HL-60 (cell line): ENCODE results near the gene COL16A1.

ENCODE experiments used
- DNase-seq, 2 experiments: peaks; one replicate each; pipeline ENCODE4 v3.0.0-alpha.2; 2010 to 2020; ENCODE audit warnings: low read depth in 1 of 2, low spot score in 1 of 2
- H3K27ac ChIP-seq: fragments of 250-450 bp; sonication (Bioruptor Pico); replicated peaks from 2 replicates; pipeline ENCODE4 v1.5.1; 2020; ENCODE audit warnings: mild to moderate bottlenecking, moderate library complexity
- H3K27me3 ChIP-seq: fragments of 250-450 bp; sonication (Bioruptor Pico); 2 replicates; pipeline ENCODE4 v1.5.1; 2021; ENCODE audit warnings: mild to moderate bottlenecking, moderate library complexity; ENCODE audit not compliant: insufficient read depth, poor library complexity, severe bottlenecking
- H3K4me3 ChIP-seq: replicated peaks from 2 replicates; pipeline ENCODE4 v1.5.1; 2011; ENCODE audit warnings: mild to moderate bottlenecking, control low read depth, low read length; ENCODE audit not compliant: insufficient read depth
- CTCF ChIP-seq: IDR thresholded peaks from one replicate; pipeline ENCODE4 v1.5.1; 2011; ENCODE audit warnings: low read length, control low read depth, inconsistent platforms; ENCODE audit not compliant: insufficient read depth
- GABPA ChIP-seq: IDR thresholded peaks from 2 replicates; pipeline ENCODE4 v1.6.1; 2012; ENCODE audit warnings: low read depth
- POLR2AphosphoS5 ChIP-seq: IDR thresholded peaks from 2 replicates; pipeline ENCODE4 v1.6.1; 2012; ENCODE audit warnings: low read depth
- REST ChIP-seq: IDR thresholded peaks from 2 replicates; pipeline ENCODE4 v1.6.1; 2012; ENCODE audit warnings: low read depth; ENCODE audit not compliant: insufficient replicate concordance
- SPI1 ChIP-seq: IDR thresholded peaks from 2 replicates; pipeline ENCODE4 v1.6.1; 2012; ENCODE audit warnings: low read depth, mild to moderate bottlenecking, borderline replicate concordance

COL16A1 gene

GRCh38 chr1:31640964-31641363, 62.9 kb downstream of the COL16A1 start:
- no peak for TF ChIP-seq CTCF
- no peak for TF ChIP-seq POLR2AphosphoS5
- TF ChIP-seq REST, result no peak
- no peak for TF ChIP-seq SPI1
- no peak for TF ChIP-seq GABPA
- Histone ChIP-seq H3K4me3 (no peak overlapping the region), H3K27me3 (no peaks in the 10 kb centered on the region), H3K27ac (peak overlapping the region; percentile 72)
- DNase-seq, result no peak

GRCh38 chr1:31640179-31640578, 63.6 kb downstream of the COL16A1 start:
- no peak for TF ChIP-seq GABPA
- TF ChIP-seq REST, result no peak
- no peak for TF ChIP-seq CTCF
- no peak for TF ChIP-seq SPI1
- no peak for TF ChIP-seq POLR2AphosphoS5
- Histone ChIP-seq H3K27me3 (no peaks in the 10 kb centered on the region), H3K4me3 (no peak overlapping the region), H3K27ac (peak overlapping the region; percentile 72)
- DNase-seq, result no peak

GRCh38 chr1:31639543-31639942, 64.3 kb downstream of the COL16A1 start:
- peak in 1 of 2 experiments; percentile 75 for DNase-seq
- Histone ChIP-seq H3K27ac (peak overlapping the region; percentile 72), H3K27me3 (no peaks in the 10 kb centered on the region), H3K4me3 (no peak overlapping the region)
- TF ChIP-seq SPI1, result no peak
- TF ChIP-seq REST, result no peak
- no peak for TF ChIP-seq CTCF
- no peak for TF ChIP-seq POLR2AphosphoS5
- no peak for TF ChIP-seq GABPA
